Measurements from ENCODE around the gene ACAA1.

Gene ACAA1

DNA sequence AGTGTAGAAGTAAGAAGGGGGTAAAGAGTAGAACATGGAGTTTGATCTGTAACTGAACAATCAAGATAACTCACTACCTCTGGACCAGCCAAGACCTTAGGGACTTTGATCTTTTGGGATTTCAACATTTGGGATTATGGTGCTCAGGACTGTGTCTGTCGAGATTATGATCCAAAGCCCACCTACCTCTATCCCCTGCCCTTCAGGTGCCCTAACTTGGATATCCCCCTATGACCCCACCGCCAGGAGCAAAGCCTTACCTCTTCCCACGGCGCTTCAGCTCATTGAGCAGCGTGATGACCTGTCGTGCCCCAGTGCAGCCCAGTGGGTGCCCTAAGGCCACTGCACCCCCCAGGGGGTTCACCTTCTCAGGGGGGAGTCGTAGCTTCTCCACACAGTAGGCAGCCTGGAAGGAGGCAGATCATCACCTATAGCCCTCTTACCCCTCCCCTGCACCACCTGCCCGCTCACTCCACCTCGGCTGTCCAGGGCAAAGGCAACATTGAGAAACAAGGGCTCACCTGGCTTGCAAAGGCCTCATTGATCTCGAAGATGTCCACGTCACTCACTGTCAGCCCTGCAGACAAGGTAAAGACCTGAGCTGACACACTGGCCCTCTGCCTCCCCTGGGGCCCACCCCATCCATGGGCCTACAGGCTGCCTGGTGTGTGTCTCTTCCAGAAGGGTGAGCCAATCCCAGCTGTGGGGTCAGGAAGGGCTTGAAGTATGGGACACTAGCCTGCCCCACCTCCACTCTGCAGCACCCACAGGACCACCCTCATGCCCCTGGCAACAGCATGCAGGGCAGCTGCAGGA lies 11.4 kb downstream of the ACAA1 start:
- Histone ChIP-seq H3K27ac (ENCODE audit: low read depth, low read length) (no peak overlapping the region), H3K9me3 (ENCODE audit: control insufficient read depth, insufficient read depth, low read depth, low read length) (no peaks in the 10 kb centered on the region), H3K27me3 (ENCODE audit: control insufficient read depth, insufficient read depth, low read length) (no peaks in the 10 kb centered on the region), H3K4me1 (ENCODE audit: control insufficient read depth, insufficient read depth, low read length) (no peaks in the 10 kb centered on the region), H3K4me3 (ENCODE audit: low read depth, low read length) (no peak overlapping the region), H3K9ac (ENCODE audit: low read length) (no peak overlapping the region), H3K36me3 (ENCODE audit: control insufficient read depth, insufficient read depth, low read length) (peaks cover 91% of the 10 kb centered on the region)

DNA sequence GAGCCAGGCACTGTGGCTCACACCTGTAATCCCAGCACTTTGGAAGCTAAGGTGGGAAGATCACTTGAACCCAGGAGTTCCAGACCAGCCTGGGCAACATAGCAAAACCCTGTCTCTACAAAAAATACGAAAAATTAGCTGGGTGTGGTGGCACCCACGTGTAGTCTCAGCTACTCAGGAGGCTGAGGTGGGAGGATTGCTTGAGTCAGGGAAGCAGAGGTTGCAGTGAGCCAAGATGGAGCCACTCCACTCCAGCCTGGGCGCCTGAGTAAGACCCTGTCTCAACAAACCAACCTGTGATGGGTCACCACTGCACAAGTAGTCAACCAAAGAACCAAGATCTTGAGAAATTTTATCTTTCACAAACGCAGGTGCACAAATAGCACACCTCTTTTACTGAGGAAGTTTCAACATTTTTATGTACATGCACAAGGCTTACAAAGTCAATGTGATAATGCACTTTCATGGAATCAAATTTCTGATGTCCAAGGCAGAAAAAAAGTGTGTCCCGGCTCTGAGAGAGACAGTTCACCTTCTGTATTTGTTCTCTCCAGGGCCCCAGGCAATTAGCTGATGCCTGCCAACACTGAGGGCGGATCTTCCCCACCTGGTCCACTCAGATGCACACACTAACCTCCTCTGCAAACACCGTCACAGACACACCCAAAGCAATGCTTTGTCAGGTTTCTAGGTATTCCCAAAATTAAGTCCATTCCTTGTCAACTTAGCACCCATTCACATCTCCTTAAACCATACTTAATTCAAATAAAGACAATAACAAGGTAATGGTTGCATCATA lies 12.4 kb downstream of the ACAA1 start:
- no peaks in the 10 kb centered on the region for H3K9me3 ChIP-seq (ENCODE audit: control insufficient read depth, insufficient read depth, low read depth, low read length)
- H3K27ac ChIP-seq (ENCODE audit: low read depth, low read length): no peak overlapping the region
- H3K27me3 ChIP-seq (ENCODE audit: control insufficient read depth, insufficient read depth, low read length): no peaks in the 10 kb centered on the region
- H3K4me3 ChIP-seq (ENCODE audit: low read depth, low read length): no peak overlapping the region
- H3K36me3 ChIP-seq (ENCODE audit: control insufficient read depth, insufficient read depth, low read length): peaks cover 88% of the 10 kb centered on the region
- H3K9ac ChIP-seq (ENCODE audit: low read length): no peak overlapping the region
- no peaks in the 10 kb centered on the region for H3K4me1 ChIP-seq (ENCODE audit: control insufficient read depth, insufficient read depth, low read length)

DNA sequence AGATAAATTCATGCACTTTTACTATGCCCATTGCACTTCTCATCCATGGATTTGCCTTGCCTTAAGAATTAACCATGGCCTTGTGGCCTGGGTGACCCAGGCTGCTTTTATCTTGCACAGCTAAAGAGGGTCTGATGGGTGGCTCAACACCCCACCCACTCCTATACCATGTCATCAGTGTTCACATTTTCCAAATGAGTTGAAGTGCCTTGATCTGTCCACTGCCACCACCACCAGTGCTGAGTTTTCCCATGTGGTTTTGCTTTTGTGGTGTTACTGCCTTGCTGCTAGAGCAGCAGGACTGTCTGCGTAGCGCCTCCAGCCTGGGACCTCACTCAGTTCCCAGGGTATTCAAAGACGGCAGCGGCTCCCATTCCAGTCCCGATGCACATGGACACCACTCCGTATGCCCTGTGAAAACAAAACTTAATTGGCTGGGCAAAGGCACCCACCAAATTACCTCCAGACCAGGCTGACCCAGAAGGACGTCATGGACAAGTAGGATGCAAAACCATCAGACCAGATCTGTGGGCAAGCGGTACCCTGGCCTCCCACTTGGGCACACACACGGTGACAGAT lies 14.1 kb downstream of the ACAA1 start:
- Histone ChIP-seq H3K4me3 (ENCODE audit: low read depth, low read length) (no peak overlapping the region), H3K9ac (ENCODE audit: low read length) (no peak overlapping the region), H3K9me3 (ENCODE audit: control insufficient read depth, insufficient read depth, low read depth, low read length) (no peaks in the 10 kb centered on the region), H3K27ac (ENCODE audit: low read depth, low read length) (no peak overlapping the region), H3K36me3 (ENCODE audit: control insufficient read depth, insufficient read depth, low read length) (peaks cover 73% of the 10 kb centered on the region), H3K27me3 (ENCODE audit: control insufficient read depth, insufficient read depth, low read length) (no peaks in the 10 kb centered on the region), H3K4me1 (ENCODE audit: control insufficient read depth, insufficient read depth, low read length) (no peaks in the 10 kb centered on the region)

DNA sequence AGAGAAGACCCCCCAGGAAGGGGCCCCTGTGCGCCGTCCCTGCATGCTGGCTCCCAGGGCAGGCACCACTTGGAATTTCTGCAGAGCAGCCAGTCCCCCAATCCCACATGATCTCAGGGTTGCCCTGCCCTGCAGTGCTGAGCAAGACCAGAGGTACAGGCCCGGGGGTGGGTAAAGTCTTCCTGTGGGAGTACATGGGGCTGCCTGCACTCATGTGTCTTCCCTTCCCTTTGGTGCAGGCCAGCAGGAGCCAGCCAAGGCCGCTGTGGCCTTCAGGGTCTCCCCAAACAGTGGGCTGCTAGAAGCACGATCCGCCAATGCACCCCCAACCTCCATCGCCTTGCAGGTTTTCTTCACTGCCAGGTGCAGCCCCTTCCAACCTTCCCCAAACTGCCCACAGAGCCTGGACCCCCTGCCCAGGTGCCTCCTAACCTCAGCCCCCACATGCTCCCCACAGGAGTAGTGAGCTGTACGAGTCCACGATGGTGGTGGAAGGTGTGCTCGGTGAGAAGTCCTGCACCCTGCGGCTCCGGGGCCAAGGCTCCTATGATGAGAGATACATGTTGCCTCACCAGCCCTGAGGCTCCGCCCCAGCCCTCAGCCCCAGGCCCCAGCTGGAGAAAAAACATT lies 15.0 kb downstream of the ACAA1 start:
- no peaks in the 10 kb centered on the region for H3K4me1 ChIP-seq (ENCODE audit: control insufficient read depth, insufficient read depth, low read length)
- no peaks in the 10 kb centered on the region for H3K27me3 ChIP-seq (ENCODE audit: control insufficient read depth, insufficient read depth, low read length)
- H3K4me3 ChIP-seq (ENCODE audit: low read depth, low read length): no peak overlapping the region
- no peak overlapping the region for H3K27ac ChIP-seq (ENCODE audit: low read depth, low read length)
- H3K9me3 ChIP-seq (ENCODE audit: control insufficient read depth, insufficient read depth, low read depth, low read length): no peaks in the 10 kb centered on the region
- H3K36me3 ChIP-seq (ENCODE audit: control insufficient read depth, insufficient read depth, low read length): peaks cover 65% of the 10 kb centered on the region
- H3K9ac ChIP-seq (ENCODE audit: low read length): no peak overlapping the region

DNA sequence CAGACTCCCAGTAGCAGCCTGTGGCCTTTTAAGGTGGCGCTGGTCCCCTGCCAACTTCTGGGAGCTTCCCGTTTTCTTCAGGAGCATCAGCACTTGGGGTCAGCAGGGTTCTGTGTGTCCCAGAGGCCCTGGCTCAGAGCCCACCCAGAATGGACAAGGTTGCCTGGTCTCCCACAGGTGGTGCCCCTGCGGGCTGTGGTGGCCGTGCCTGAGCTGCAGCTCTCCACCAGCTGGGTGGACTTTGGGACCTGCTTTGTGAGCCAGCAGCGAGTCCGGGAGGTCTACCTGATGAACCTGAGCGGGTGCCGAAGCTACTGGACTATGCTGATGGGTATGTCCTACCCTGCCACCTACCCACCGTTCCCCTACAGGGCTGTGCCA lies 15.5 kb downstream of the ACAA1 start:
- H3K9ac ChIP-seq (ENCODE audit: low read length): no peak overlapping the region
- no peaks in the 10 kb centered on the region for H3K27me3 ChIP-seq (ENCODE audit: control insufficient read depth, insufficient read depth, low read length)
- no peak overlapping the region for H3K4me3 ChIP-seq (ENCODE audit: low read depth, low read length)
- H3K27ac ChIP-seq (ENCODE audit: low read depth, low read length): no peak overlapping the region
- no peaks in the 10 kb centered on the region for H3K9me3 ChIP-seq (ENCODE audit: control insufficient read depth, insufficient read depth, low read depth, low read length)
- H3K4me1 ChIP-seq (ENCODE audit: control insufficient read depth, insufficient read depth, low read length): no peaks in the 10 kb centered on the region
- peaks cover 60% of the 10 kb centered on the region for H3K36me3 ChIP-seq (ENCODE audit: control insufficient read depth, insufficient read depth, low read length)

DNA sequence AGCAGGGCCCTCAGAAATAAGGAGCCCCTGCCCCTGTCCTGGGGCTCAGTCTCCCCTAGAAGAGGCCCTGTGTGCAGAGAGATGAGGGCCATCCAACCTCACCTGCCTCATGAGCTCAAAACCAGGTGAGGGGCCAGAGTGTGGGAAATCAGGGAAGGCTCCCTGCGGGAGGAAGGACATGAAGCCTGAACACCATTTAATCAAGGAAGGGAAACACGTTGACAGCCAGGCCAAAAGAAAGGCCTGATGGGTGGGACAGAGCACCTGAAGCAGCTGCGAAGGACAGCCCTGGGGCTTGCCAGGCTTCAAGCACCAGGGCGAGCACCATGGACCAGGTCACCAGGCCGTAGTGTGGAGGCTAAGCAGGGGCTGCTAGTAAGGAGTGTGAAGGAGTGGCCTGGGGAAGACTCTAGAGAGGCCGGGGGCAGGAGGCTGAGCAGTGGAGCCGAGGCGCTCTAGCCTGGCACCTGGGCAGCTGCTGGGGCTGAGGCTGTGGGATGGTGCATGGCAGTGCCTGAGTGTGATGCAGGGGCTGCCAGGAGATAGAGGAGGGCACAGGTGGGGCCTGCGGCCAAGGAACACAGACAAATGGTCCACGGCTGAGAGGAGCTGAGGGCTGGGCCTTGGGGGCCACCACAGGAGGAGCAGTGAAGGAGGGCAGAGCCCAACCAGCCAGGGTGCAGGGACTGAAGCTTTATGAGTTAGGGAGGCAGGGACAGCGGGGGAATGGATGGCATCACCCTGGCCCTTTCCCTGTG lies 16.1 kb downstream of the ACAA1 start:
- Histone ChIP-seq H3K27me3 (ENCODE audit: control insufficient read depth, insufficient read depth, low read length) (no peaks in the 10 kb centered on the region), H3K27ac (ENCODE audit: low read depth, low read length) (no peak overlapping the region), H3K4me1 (ENCODE audit: control insufficient read depth, insufficient read depth, low read length) (no peaks in the 10 kb centered on the region), H3K9ac (ENCODE audit: low read length) (no peak overlapping the region), H3K9me3 (ENCODE audit: control insufficient read depth, insufficient read depth, low read depth, low read length) (no peaks in the 10 kb centered on the region; the same call in 1 of the 2 replicates), H3K4me3 (ENCODE audit: low read depth, low read length) (no peak overlapping the region), H3K36me3 (ENCODE audit: control insufficient read depth, insufficient read depth, low read length) (peaks cover 54% of the 10 kb centered on the region)

DNA sequence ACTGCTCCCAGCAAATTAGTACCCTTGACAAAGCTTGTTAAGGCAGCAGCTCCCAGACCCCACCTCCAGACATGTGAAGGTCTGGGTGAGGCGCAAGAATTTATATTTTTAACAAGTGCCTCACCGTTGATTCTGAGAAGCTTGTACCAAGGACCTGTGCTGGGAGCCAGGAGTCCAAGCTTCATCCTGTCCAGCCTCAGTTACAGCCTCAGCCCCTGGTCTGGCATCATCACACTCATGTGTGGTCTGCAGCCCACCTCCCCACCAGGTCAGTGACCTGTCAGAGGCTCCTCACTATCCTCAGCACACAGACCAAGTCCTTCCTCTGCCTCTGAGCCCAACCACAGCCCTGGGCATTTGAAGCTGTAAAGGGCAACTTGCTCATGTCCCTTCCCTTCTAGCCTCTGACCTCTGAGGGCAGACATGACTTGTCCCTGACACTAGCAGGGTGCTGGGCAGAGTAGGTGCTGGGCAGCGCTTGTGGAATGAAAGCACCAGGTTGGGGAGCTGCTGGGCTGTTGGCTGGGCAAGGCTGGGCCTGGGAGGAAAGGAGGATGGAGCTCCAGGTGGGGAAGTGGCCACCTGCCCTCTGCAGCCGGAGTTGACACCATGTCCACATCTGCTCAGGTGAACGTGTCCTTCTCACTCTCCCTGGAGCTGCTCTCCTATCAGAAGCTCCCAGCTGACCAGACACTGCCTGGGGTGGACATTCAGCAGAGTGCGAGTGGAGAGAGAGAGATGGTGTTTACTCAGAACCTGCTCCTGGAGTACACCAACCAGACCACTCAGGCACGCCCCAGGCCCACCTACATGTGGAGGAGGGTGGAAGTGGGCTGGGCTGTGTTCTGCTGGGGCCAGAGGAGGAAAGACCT lies 16.9 kb downstream of the ACAA1 start:
- H3K27me3 ChIP-seq (ENCODE audit: control insufficient read depth, insufficient read depth, low read length): no peaks in the 10 kb centered on the region
- H3K9me3 ChIP-seq (ENCODE audit: control insufficient read depth, insufficient read depth, low read depth, low read length): no peaks in the 10 kb centered on the region; the same call in 1 of the 2 replicates
- H3K36me3 ChIP-seq (ENCODE audit: control insufficient read depth, insufficient read depth, low read length): peaks cover 46% of the 10 kb centered on the region
- no peaks in the 10 kb centered on the region for H3K4me1 ChIP-seq (ENCODE audit: control insufficient read depth, insufficient read depth, low read length)
- no peak overlapping the region for H3K4me3 ChIP-seq (ENCODE audit: low read depth, low read length)
- no peak overlapping the region for H3K9ac ChIP-seq (ENCODE audit: low read length)
- no peak overlapping the region for H3K27ac ChIP-seq (ENCODE audit: low read depth, low read length)

DNA sequence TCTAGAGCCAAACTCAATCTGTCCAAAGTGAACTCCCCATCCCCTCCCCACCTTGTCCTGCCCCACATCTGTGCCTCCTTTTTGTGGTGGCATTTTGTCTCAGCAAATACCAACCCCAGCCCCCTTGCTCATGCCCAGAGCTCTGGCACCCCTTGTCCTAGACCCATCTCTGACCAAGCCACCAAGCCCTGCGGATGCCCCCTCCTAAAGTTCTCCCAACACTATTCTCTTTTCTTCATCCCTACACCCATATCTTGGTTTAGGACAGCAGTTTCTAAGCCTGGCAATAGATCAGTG lies 17.7 kb downstream of the ACAA1 start:
- Histone ChIP-seq H3K27me3 (ENCODE audit: control insufficient read depth, insufficient read depth, low read length) (no peaks in the 10 kb centered on the region), H3K4me3 (ENCODE audit: low read depth, low read length) (no peak overlapping the region), H3K4me1 (ENCODE audit: control insufficient read depth, insufficient read depth, low read length) (no peaks in the 10 kb centered on the region), H3K9me3 (ENCODE audit: control insufficient read depth, insufficient read depth, low read depth, low read length) (no peaks in the 10 kb centered on the region; the same call in 1 of the 2 replicates), H3K9ac (ENCODE audit: low read length) (no peak overlapping the region), H3K27ac (ENCODE audit: low read depth, low read length) (no peak overlapping the region), H3K36me3 (ENCODE audit: control insufficient read depth, insufficient read depth, low read length) (peaks cover 38% of the 10 kb centered on the region)

DNA sequence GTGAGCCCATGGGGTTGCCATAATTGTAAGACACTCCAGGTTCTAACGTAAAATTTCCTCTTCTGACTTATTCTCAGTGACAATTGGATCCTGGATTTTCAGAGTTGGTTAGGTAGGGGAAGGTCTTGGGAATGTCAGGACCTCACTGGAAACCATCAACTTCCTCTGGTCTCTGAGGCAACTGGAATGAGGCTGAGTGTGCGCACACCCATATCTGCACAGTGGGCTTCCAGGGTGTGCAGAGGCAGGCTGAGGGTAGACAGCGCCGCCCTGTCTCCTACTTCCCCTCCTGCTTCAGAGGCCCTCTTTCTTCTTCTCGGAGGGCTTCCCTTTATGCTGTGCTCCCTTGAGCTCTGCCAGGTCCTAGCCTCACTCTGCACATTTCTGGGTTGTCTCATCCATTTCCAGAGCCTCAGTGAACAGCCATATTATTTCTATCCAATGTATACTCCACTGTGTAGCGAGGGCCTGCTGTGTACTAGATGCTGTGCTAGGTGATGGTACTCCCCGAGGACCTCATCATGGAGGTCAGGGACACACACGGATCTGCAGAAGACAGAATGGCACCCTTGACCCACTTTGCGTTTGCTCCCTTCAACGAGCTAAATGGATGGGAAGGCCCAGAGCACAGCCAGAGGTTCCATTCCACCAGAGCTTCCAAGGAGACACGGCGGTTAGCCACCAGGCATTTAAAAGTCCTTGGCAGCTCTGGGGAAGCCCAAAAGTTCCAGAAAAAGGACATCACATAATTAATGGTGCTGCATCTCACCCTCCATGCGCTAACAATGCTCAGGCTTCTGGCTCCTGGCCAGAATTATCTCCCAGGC lies 18.3 kb downstream of the ACAA1 start:
- Histone ChIP-seq H3K4me1 (ENCODE audit: control insufficient read depth, insufficient read depth, low read length) (no peaks in the 10 kb centered on the region), H3K9ac (ENCODE audit: low read length) (no peak overlapping the region), H3K9me3 (ENCODE audit: control insufficient read depth, insufficient read depth, low read depth, low read length) (no peaks in the 10 kb centered on the region; the same call in 1 of the 2 replicates), H3K4me3 (ENCODE audit: low read depth, low read length) (no peak overlapping the region), H3K36me3 (ENCODE audit: control insufficient read depth, insufficient read depth, low read length) (peaks cover 32% of the 10 kb centered on the region), H3K27ac (ENCODE audit: low read depth, low read length) (no peak overlapping the region), H3K27me3 (ENCODE audit: control insufficient read depth, insufficient read depth, low read length) (no peaks in the 10 kb centered on the region)
